OCI-LY7 (cell line): ENCODE results near the gene NUP62. TPM values are rescaled to one million over a fixed set of nuclear protein-coding genes. Genes with fewer than 3 reads are reported as not detected.
A peak's percentile ranks its signal among the peaks of the same experiment; 100 is the strongest.

ENCODE experiments used
- BruUV-seq: library from RNA; stranded (reverse); fragments of 400-500 nt; replicated peaks from 2 replicates; lab custom pipeline; 2021; lab: Mats Ljungman, UMichigan
- CTCF ChIA-PET: fragments of 300-600 bp; sonication (Branson Sonifier 250); formaldehyde crosslinking; loops from one replicate; lab custom pipeline; 2022; ENCODE audit warnings: antibody characterized with exemption; ENCODE audit not compliant: unreplicated experiment; lab: Charles Lee
- POLR2A ChIA-PET: fragments of 300-600 bp; sonication (Branson Sonifier 250); formaldehyde crosslinking; loops from one replicate; lab custom pipeline; 2022; ENCODE audit warnings: antibody characterized with exemption; lab: Charles Lee
- DNase-seq: peaks from one replicate; pipeline ENCODE4 v3.0.0-alpha.2; 2015; ENCODE audit warnings: low spot score
- H2AFZ ChIP-seq: fragments of 200-600 bp; sonication (generic), shearing (Covaris generic); 2 replicates; pipeline ENCODE4 v1.6.1; 2014; ENCODE audit warnings: mild to moderate bottlenecking, antibody characterized with exemption, low read length, moderate library complexity
- H3K27ac ChIP-seq: fragments of 200-600 bp; sonication (generic); 2 replicates; pipeline ENCODE4 v1.5.1; 2014; ENCODE audit warnings: mixed run types, low read depth, mild to moderate bottlenecking, moderate library complexity, low read length, inconsistent platforms; ENCODE audit not compliant: poor library complexity, severe bottlenecking
- H3K36me3 ChIP-seq: fragments of 200-600 bp; sonication (generic); 2 replicates; pipeline ENCODE4 v1.6.1; 2014; ENCODE audit warnings: mild to moderate bottlenecking, antibody characterized with exemption, low read length, moderate library complexity, mixed read lengths; ENCODE audit not compliant: insufficient read depth
- H3K4me1 ChIP-seq: fragments of 200-600 bp; sonication (generic); 2 replicates; pipeline ENCODE4 v1.5.1; 2014; ENCODE audit warnings: mild to moderate bottlenecking, low read length; ENCODE audit not compliant: insufficient read depth, poor library complexity, severe bottlenecking
- H3K4me2 ChIP-seq: fragments of 200-600 bp; sonication (generic); 2 replicates; pipeline ENCODE4 v1.6.1; 2014; ENCODE audit warnings: mild to moderate bottlenecking, low read length
- H3K4me3 ChIP-seq: fragments of 200-600 bp; sonication (generic); 2 replicates; pipeline ENCODE4 v1.5.1; 2014; ENCODE audit warnings: mild to moderate bottlenecking, low read depth, low read length; ENCODE audit not compliant: poor library complexity, severe bottlenecking
- H3K79me2 ChIP-seq: fragments of 200-600 bp; sonication (generic); 2 replicates; pipeline ENCODE4 v1.6.1; 2016; ENCODE audit warnings: low read depth, mild to moderate bottlenecking, low read length, moderate library complexity, mixed read lengths; ENCODE audit not compliant: insufficient read depth
- H3K9me2 ChIP-seq: fragments of 200-600 bp; sonication (generic); 2 replicates; pipeline ENCODE4 v1.6.1; 2016; ENCODE audit warnings: mild to moderate bottlenecking, low read length, mixed read lengths; ENCODE audit not compliant: insufficient read depth
- H3K9me3 ChIP-seq: fragments of 200-600 bp; sonication (generic); 2 replicates; pipeline ENCODE4 v1.6.1; 2014; ENCODE audit warnings: mild to moderate bottlenecking, mixed run types, low read length, mixed read lengths
- H4K20me1 ChIP-seq: fragments of 200-600 bp; sonication (generic); 2 replicates; pipeline ENCODE4 v1.6.1; 2014; ENCODE audit warnings: mild to moderate bottlenecking, antibody characterized with exemption, low read length, moderate library complexity, mixed read lengths; ENCODE audit not compliant: insufficient read depth
- EZH2phosphoT487 ChIP-seq: fragments of 200-600 bp; sonication (generic); IDR thresholded peaks from 2 replicates; pipeline ENCODE4 v1.6.1; 2018; ENCODE audit warnings: low read depth, borderline replicate concordance, mild to moderate bottlenecking, mixed run types, antibody characterized with exemption, low read length, moderate library complexity, mixed read lengths
- intact Hi-C: fragments of 100-400 bp; cut with micrococcal nuclease; formaldehyde crosslinking; loops from one replicate; pipeline ENCODE4 v1.10.0; 2022; ENCODE audit not compliant: unreplicated experiment
- total RNA-seq, 2 experiments: library from RNA; depleted of rRNA in 1 of 2; stranded (reverse); fragments of >200 nt in 1 of 2; shearing (Covaris generic) in 1 of 2; gene quantifications; 2 replicates each; pipeline ENCODE4 v1.2.3, GENCODE V29; 2014 to 2022
- TF ChIP-seq, protein P1 (sequence below): fragments of 200-600 bp; sonication (generic); conservative IDR thresholded peaks from 2 replicates; pipeline ENCODE4 v1.5.1; 2014; ENCODE audit warnings: mild to moderate bottlenecking, antibody characterized with exemption, low read length, moderate library complexity, mixed read lengths

The NUP62 gene
- total RNA-seq, 2 experiments from 2014 or later: 75.6 to 76.3 TPM

DNA sequence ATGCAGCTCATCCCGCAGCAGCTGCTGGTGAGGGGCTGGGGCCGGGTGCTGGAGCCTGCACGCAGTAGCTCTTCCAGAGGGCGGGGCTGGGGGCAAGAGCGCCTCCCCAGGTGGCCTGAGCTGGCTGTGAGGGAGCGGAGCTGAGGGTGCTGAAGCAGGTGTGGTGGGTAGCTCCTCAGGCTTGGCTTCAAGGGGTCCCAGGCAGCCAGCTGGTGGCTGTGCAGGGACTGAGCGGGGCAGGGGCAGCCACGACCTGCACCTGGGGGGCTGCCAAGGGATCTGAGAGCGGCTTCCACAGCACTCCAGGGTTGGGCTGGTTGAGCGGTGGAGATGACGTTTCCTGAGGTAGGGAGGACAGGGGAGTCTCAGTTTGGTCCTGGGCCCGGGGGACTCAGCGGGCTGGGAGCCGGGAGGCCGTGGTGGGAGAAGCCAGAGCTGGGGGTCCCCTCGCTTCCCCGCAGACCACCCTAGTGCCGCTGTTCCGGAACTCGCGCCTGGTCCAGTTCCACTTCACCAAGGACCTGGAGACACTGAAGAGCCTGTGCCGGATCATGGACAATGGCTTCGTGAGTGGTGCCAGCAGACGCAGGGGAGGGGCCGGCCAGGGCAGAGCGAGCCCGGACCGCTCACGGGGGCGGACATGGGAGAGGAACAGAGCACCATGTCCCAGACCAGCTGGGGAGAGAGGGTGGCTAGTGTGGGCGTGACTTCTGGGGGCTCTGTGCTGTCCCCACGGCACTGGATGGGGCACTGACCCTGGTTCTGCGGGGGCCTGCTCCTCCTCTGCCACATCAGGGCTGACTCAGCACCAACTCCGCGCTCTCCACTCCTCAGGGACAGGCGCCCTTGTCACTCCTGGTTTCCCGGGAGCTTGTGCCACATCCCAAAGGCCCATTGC is 71.0 kb downstream of the NUP62 start:
- Histone ChIP-seq H3K79me2 (peaks cover 7% of the 10 kb centered on the region; the same call in 1 of the 2 replicates), H3K9me2 (no peaks in the 10 kb centered on the region), H3K27ac (no peak overlapping the region), H3K4me3 (no peak overlapping the region), H3K36me3 (peaks cover 90% of the 10 kb centered on the region), H3K9me3 (no peaks in the 10 kb centered on the region), H4K20me1 (peaks cover 5% of the 10 kb centered on the region; the same call in 1 of the 2 replicates), H3K4me1 (peaks cover 7% of the 10 kb centered on the region), H3K4me2 (no peak overlapping the region), H2AFZ (no peak overlapping the region)
- no peak for TF ChIP-seq EZH2phosphoT487
- TF ChIP-seq, protein P1, sequence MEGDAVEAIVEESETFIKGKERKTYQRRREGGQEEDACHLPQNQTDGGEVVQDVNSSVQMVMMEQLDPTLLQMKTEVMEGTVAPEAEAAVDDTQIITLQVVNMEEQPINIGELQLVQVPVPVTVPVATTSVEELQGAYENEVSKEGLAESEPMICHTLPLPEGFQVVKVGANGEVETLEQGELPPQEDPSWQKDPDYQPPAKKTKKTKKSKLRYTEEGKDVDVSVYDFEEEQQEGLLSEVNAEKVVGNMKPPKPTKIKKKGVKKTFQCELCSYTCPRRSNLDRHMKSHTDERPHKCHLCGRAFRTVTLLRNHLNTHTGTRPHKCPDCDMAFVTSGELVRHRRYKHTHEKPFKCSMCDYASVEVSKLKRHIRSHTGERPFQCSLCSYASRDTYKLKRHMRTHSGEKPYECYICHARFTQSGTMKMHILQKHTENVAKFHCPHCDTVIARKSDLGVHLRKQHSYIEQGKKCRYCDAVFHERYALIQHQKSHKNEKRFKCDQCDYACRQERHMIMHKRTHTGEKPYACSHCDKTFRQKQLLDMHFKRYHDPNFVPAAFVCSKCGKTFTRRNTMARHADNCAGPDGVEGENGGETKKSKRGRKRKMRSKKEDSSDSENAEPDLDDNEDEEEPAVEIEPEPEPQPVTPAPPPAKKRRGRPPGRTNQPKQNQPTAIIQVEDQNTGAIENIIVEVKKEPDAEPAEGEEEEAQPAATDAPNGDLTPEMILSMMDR: 0 out of 2 replicates have a peak, but pooled peaks have one; percentile 22
- ChIA-PET POLR2A (no interaction called here), CTCF (no interaction called here)
- no TSS peak for BruUV-seq
- intact Hi-C loops: no loop called here
- DNase-seq: peak; percentile 37

- peaks cover 88% of the 10 kb centered on the region for H3K36me3 ChIP-seq
- no peaks in the 10 kb centered on the region for H3K9me2 ChIP-seq
- H2AFZ ChIP-seq: no peak overlapping the region
- CTCF ChIA-PET: no interaction called here
- peaks cover 12% of the 10 kb centered on the region for H3K79me2 ChIP-seq
- TF ChIP-seq, protein P1: no peak
- TF ChIP-seq EZH2phosphoT487: no peak
- H3K27ac ChIP-seq: no peak overlapping the region
- no peaks in the 10 kb centered on the region for H3K9me3 ChIP-seq
- no TSS peak for BruUV-seq
- intact Hi-C loops: no loop called here
- DNase-seq: no peak
- no peak overlapping the region for H3K4me3 ChIP-seq
- peaks cover 10% of the 10 kb centered on the region for H4K20me1 ChIP-seq
- H3K4me1 ChIP-seq: peaks cover 13% of the 10 kb centered on the region
- POLR2A ChIA-PET: no interaction called here
- H3K4me2 ChIP-seq: no peak overlapping the region
These were observed 71.5 kb downstream of the NUP62 start for GRCh38 chr19:49857838-49858087.
